GM19238 (cell line): ENCODE results near the gene PRKG1.
"Not testable (repeated sequence)": the region's sequence is repeated elsewhere in the genome, so short reads cannot be mapped to it uniquely, and the experiment has no call there.

Source experiments
- DNase-seq: peaks from one replicate; pipeline ENCODE4 v3.0.0; 2011; ENCODE audit warnings: low spot score; ENCODE audit not compliant: insufficient read length

PRKG1 gene

GRCh38 chr10:51224671-51225161, 150.4 kb downstream of the PRKG1 start:
- DNase-seq, result no peak

GRCh38 chr10:51227897-51228713, 153.8 kb downstream of the PRKG1 start:
- no peak for DNase-seq

GRCh38 chr10:51228714-51229100, 154.4 kb downstream of the PRKG1 start:
- DNase-seq, result no peak

GRCh38 chr10:51230887-51231585, 156.7 kb downstream of the PRKG1 start:
- no peak for DNase-seq

GRCh38 chr10:51231754-51232153, 157.5 kb downstream of the PRKG1 start:
- DNase-seq, result no peak

- no peak for DNase-seq
These were observed 159.2 kb downstream of the PRKG1 start for GRCh38 chr10:51233337-51234100.

DNA sequence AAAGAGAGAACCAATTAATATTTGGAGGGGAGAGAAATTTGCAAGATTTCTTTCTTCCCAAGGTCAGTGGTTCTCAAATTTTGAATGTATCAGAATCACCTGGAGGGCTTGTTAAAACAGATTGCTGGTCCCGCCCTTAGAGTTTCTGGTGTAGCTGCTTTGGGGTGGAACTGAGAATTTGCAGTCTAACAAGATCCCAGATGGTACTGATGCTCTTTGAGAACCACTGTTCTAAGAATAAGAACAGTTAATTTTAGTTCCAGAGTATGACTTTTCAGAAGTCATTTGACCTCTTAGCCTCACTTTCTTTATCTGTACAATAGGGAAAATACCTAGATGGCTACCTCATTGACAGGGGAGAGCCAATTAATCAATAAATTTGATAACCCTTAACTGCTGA, 161.6 kb downstream of the PRKG1 start:
- DNase-seq, result no peak

DNA sequence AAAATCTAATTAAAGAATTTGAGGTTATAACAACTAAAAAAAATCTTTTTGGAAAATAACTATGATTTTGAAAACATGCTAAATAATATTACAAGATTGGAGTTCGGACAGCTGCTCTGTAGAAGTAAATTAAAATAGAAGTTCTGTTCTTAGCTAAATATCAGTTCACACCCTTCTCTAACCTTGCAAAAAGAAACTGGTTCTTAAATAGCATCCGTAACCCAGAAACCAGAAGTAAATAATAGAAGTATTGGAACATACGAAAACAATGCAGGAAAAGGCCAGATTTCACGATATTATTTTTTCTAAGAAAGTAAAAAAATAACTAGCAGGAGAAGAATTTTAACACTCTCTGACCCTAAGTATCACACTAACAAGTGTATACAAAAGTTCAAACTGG, 164.7 kb downstream of the PRKG1 start:
- DNase-seq, result no peak

DNA sequence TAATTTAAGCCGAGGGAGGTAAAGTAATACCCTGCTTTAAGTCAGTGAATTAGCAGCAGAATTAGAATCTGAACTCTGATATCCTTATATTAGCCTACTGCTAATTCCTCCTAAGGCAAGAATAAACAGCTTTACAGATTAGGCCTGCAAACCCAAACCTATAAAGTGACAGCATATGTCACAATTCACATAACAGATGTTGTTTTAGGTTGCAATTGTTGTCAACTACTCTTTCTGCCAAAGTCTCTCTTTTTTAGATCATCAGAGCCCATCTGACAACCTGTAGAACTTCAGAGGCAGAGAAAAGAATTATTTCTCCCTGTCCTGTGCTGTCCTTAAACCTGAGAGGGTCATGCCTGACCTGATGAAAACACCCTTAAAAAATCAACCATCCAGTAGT, 167.2 kb downstream of the PRKG1 start:
- no peak for DNase-seq

- no peak for DNase-seq
These were observed 168.1 kb downstream of the PRKG1 start for GRCh38 chr10:51242393-51242792.

DNA sequence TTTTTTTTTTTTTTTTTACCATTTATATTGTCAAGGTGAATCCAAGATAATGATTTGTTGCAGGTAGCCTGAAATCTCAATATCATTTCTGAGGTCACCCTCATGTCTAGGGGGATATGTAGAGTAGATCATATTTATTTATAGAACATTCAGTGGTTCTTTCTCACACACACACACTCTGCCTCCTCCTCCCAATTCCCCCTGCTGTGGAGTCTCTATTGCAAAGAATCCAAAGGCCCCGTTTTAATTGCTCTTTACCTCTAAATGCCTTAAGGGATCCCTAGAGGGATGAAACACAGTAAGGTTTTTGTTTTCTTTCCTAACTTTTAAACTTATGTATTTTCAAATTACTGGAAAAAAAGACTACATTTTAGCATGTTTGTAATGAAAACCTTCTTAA, 170.0 kb downstream of the PRKG1 start:
- DNase-seq, result no peak

- no peak for DNase-seq
These were observed 170.6 kb downstream of the PRKG1 start for GRCh38 chr10:51244748-51245490.

DNA sequence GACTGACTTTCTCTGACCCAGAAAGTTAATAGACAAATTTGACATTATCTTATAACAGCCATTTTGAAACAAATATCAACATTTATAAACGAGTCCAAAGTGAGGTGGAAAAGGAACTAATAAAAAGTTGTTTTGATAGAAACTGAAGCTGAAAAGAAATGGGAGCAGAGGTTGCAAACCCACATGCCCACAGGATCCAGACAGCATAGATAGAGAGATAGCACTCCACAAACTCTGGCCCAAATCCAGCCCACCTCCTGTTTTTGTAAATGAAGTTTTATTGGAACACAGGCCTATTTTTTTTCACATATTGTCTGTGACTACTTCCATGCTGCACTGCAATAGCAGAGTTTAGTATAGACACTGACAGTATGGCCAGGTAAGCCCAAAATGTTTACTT, 171.9 kb downstream of the PRKG1 start:
- DNase-seq, result no peak

GRCh38 chr10:51250278-51250920, 176.1 kb downstream of the PRKG1 start:
- no peak for DNase-seq

DNA sequence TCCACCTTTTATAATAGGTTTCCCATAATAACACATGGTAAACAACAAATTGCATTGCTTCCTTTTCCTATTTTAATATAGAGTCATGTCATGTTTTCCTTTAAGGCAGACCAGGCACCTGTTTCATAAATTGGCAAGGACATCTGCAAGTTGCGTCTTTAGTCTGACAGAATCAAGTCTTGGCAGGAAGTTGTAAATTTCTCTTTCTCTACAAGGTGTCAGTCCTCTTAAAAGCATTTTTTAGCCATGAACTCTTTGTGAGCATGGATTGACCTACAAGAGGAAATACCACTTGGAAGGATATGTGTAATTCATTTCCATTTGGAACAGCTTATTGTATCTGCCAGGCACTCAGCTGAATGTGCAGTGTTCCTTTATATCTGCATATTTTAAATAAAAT, 176.8 kb downstream of the PRKG1 start:
- no peak for DNase-seq

GRCh38 chr10:51255381-51255780, 181.1 kb downstream of the PRKG1 start:
- DNase-seq, result no peak

- DNase-seq, result no peak
These were observed 183.4 kb downstream of the PRKG1 start for GRCh38 chr10:51257511-51258248.

GRCh38 chr10:51260376-51260775, 186.1 kb downstream of the PRKG1 start:
- DNase-seq, result no peak

DNA sequence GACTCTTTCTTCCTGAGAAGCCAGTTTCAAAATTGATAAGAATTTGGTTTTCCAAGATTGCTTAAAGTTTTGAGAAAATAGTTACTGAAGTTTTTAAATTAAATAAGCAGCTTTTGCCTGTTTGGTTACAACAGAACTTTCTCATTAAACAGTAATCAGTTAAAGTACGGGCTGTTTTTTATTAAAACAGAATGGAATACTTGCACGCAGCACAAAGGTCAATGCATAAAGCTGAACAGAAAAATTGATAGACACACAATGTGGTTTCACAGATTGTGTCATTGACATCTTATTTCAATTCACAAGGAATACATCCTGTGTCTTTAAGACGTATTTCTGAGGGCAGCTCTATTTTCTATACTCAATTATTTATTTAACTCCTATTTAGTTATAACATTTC, 192.2 kb downstream of the PRKG1 start:
- DNase-seq, result no peak

DNA sequence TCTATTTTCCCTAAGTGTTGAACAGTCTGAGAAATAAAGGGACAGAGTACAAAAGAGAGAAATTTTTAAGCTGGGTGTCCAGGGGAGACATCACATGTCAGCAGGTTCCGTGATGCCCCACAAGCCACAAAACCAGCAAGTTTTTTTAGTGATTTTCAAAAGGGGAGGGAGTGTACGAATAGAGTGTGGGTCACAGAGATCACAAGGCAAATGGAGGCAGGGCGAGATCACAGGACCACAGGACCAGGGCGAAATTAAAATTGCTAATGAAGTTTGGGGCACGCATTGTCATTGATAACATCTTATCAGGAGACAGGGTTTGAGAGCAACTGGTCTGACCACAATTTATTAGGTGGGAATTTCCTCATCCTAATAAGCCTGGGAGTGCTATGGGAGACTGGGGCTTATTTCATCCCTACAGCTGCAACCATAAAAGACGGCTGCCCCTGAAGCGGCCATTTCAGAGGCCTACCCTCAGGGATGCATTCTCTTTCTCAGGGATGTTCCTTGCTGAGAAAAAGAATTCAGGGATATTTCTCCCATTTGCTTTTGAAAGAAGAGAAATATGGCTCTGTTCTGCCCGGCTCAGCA, 193.8 kb downstream of the PRKG1 start:
- not testable (repeated sequence) for DNase-seq
